Measurements from ENCODE around the gene ROMO1.

The ROMO1 gene

DNA sequence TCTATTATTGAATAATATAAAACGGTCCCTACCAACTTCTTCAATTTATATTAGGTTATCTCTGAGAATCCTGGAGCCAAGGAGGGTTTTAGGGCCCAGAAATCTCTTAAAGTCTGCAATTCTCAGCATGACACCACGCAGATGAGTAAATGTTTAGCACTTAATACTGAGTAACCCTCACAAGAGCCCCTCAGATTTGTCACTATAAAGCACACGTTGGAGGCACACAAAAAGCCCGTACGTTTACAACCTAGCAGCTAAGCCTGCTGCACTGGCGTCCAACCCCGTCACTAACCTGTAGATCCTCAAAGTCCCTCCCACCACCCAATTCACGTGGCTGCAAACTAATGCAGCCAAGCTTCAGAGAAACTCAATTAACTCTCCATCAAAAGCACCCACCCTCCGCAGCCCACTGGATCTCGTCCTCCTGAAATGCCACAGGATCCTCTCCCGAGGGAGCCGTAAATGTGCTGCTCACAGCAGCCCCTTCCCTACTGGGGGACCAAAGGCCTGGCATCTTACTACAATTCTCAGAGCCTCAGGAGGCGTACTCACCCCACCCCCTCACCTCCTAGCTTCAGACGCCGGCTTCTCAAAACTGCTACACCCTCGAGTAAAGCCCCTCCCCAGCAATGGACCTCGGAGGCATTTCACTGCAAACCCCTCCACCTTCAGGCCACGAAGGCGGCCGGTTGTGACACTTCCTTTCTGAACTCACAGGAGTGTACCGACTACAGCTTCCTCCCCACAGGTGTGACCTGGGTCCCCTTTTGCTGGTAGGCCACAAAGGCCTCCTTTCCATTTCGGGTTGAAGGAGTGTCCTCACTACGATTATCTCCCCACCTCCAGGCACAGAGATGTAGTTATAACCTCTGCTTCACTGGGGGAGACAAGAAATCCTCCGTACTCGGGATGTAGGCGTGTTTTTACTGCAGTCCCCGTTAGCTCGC is 35.4 kb upstream of the ROMO1 start:
- TF ChIP-seq EZH2phosphoT487 (IDR thresholded peaks at IDR 0.05; ENCODE audit: low read depth) = no peak
- TF ChIP-seq, protein P1, sequence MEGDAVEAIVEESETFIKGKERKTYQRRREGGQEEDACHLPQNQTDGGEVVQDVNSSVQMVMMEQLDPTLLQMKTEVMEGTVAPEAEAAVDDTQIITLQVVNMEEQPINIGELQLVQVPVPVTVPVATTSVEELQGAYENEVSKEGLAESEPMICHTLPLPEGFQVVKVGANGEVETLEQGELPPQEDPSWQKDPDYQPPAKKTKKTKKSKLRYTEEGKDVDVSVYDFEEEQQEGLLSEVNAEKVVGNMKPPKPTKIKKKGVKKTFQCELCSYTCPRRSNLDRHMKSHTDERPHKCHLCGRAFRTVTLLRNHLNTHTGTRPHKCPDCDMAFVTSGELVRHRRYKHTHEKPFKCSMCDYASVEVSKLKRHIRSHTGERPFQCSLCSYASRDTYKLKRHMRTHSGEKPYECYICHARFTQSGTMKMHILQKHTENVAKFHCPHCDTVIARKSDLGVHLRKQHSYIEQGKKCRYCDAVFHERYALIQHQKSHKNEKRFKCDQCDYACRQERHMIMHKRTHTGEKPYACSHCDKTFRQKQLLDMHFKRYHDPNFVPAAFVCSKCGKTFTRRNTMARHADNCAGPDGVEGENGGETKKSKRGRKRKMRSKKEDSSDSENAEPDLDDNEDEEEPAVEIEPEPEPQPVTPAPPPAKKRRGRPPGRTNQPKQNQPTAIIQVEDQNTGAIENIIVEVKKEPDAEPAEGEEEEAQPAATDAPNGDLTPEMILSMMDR (IDR thresholded peaks at IDR 0.05; ENCODE audit: low read depth, low read length) = no peak
- Histone ChIP-seq H3K4me1 (ENCODE audit: low read length) (peaks cover 28% of the 10 kb centered on the region), H3K27me3 (ENCODE audit: low read depth, low read length) (no peaks in the 10 kb centered on the region), H3K79me2 (ENCODE audit: low read length) (peaks cover 64% of the 10 kb centered on the region), H3K9me3 (ENCODE audit: insufficient read depth, low read length) (no peaks in the 10 kb centered on the region), H4K20me1 (ENCODE audit: insufficient read depth, low read length) (peaks cover 52% of the 10 kb centered on the region), H3K27ac (ENCODE audit: low read length) (peak overlapping the region; percentile 74), H3K4me3 (ENCODE audit: low read length) (peak overlapping the region; percentile 86), H3K4me2 (ENCODE audit: low read length) (peak overlapping the region; percentile 92), H2AFZ (ENCODE audit: low read depth, low read length) (no peak overlapping the region; the same call in 1 of the 2 replicates), H3K36me3 (replicated peaks; ENCODE audit: low read depth, low read length) (peaks cover 16% of the 10 kb centered on the region), H3K9ac (ENCODE audit: low read length) (peak overlapping the region; percentile 98)

DNA sequence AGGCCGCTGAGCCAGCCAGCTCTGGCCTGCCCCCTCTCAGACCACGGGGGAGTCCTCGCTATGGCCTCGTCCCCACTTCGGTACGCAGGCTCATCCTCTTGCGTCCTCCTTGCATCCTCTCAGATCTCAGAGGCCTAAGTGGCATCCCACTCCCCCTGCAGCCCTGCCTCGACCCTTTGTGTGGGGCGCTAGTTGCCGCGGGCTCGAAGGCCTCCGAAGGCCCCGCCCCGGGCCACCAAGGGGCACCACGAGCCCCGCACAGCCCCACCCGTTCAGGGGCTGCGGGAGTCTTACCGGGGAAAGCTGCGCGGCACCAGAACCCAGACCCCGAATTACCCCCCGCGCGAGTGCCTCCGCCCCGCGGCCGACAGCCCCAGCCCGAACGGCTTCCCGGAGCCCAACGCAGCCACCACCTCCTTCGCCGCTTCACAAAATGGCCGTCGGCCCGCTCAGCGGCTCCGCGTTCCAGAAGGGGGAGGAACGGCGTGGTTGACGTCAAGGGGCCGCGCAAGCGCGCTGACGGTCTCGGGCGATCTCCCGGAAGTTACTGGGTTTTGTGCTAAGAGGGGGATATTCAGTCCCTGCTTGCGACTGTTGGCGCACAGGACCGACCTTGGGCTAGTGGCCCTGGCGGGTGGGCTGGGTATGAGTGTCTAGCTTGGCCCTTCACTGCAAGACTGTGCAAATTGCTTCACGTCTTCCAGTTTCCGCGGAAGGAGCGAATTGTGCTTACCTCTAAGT is 34.6 kb upstream of the ROMO1 start, which contains the start of the genes CPNE1 and RBM12:
TSS of gene CPNE1 (minus strand) at position 435 of the 741 bp plus-strand sequence. CDS start 31,977 bp downstream, outside the sequence.
TSS of gene RBM12 (minus strand) at position 435 of the 741 bp plus-strand sequence. CDS start 9,578 bp downstream, outside the sequence.
- Histone ChIP-seq H4K20me1 (ENCODE audit: insufficient read depth, low read length) (peaks cover 45% of the 10 kb centered on the region), H3K4me3 (ENCODE audit: low read length) (peak within 1 kb of the TSS; percentile 86), H3K36me3 (replicated peaks; ENCODE audit: low read depth, low read length) (peaks cover 23% of the 10 kb centered on the region), H3K79me2 (ENCODE audit: low read length) (peaks cover 56% of the 10 kb centered on the region), H3K9ac (ENCODE audit: low read length) (peak within 1 kb of the TSS; percentile 98), H3K27ac (ENCODE audit: low read length) (peak within 1 kb of the TSS; percentile 74), H3K4me1 (ENCODE audit: low read length) (peaks cover 28% of the 10 kb centered on the region), H3K9me3 (ENCODE audit: insufficient read depth, low read length) (no peaks in the 10 kb centered on the region), H3K4me2 (ENCODE audit: low read length) (peak within 1 kb of the TSS; percentile 92), H2AFZ (ENCODE audit: low read depth, low read length) (peak within 1 kb of the TSS; percentile 88), H3K27me3 (ENCODE audit: low read depth, low read length) (no peaks in the 10 kb centered on the region)
- TF ChIP-seq EZH2phosphoT487 (IDR thresholded peaks at IDR 0.05; ENCODE audit: low read depth) = no peak
- TF ChIP-seq, protein P1 (IDR thresholded peaks at IDR 0.05; ENCODE audit: low read depth, low read length) = no peak

DNA sequence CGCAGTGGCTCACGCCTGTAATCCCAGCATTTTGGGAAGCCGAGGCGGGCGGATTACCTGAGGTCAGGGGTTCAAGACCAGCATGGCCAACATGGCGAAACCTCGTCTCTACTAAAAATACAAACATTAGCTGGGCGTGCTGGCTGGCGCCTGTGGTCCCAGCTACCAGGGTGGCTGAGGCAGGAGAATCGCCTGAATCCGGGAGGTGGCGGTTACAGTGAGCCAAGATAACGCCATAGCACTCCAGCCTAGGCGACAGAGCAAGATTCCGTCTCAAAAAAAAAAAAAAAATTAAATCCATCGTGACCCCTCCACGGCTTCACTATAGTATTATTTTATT is 33.3 kb upstream of the ROMO1 start:
- TF ChIP-seq, protein P1 (IDR thresholded peaks at IDR 0.05; ENCODE audit: low read depth, low read length) = no peak
- no peak for TF ChIP-seq EZH2phosphoT487 (IDR thresholded peaks at IDR 0.05; ENCODE audit: low read depth)
- H3K36me3 ChIP-seq (replicated peaks; ENCODE audit: low read depth, low read length) = peaks cover 30% of the 10 kb centered on the region

DNA sequence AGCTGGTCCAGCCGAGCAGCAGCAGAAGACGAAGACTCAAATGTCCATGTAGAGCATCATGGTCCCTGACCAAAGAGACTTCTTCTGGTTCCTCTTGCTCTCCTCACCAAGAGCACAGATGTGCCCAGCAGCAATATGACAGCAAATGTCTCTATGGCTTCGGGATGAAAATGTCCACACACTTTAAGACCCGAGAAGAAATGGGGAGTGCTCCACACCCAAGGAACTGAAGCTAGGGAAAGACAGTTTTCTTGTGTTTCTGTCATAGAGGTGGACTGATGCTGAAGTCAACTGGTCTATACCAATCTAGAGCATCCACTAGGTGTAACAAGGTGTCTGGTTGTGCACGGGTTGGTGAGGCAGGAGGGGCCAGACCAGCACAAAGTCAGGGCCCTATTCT is 30.0 kb upstream of the ROMO1 start:
- Histone ChIP-seq H3K4me2 (ENCODE audit: low read length) (no peak overlapping the region), H3K9ac (ENCODE audit: low read length) (no peak overlapping the region), H3K79me2 (ENCODE audit: low read length) (peaks cover 10% of the 10 kb centered on the region), H3K27ac (ENCODE audit: low read length) (no peak overlapping the region), H3K4me3 (ENCODE audit: low read length) (no peak overlapping the region), H3K4me1 (ENCODE audit: low read length) (no peaks in the 10 kb centered on the region), H3K9me3 (ENCODE audit: insufficient read depth, low read length) (no peaks in the 10 kb centered on the region), H4K20me1 (ENCODE audit: insufficient read depth, low read length) (no peaks in the 10 kb centered on the region), H2AFZ (ENCODE audit: low read depth, low read length) (no peak overlapping the region), H3K36me3 (replicated peaks; ENCODE audit: low read depth, low read length) (peaks cover 39% of the 10 kb centered on the region), H3K27me3 (ENCODE audit: low read depth, low read length) (no peaks in the 10 kb centered on the region)
- no peak for TF ChIP-seq EZH2phosphoT487 (IDR thresholded peaks at IDR 0.05; ENCODE audit: low read depth)
- TF ChIP-seq, protein P1 (IDR thresholded peaks at IDR 0.05; ENCODE audit: low read depth, low read length) = no peak

More for the DNA sequence above, 33.3 kb upstream of the ROMO1 start:
- no peaks in the 10 kb centered on the region for H3K27me3 ChIP-seq (ENCODE audit: low read depth, low read length)
- peaks cover 32% of the 10 kb centered on the region for H4K20me1 ChIP-seq (ENCODE audit: insufficient read depth, low read length)
- no peaks in the 10 kb centered on the region for H3K9me3 ChIP-seq (ENCODE audit: insufficient read depth, low read length)
- H3K4me2 ChIP-seq (ENCODE audit: low read length) = no peak overlapping the region
- H3K27ac ChIP-seq (ENCODE audit: low read length) = no peak overlapping the region
- no peak overlapping the region for H2AFZ ChIP-seq (ENCODE audit: low read depth, low read length)
- no peak overlapping the region for H3K9ac ChIP-seq (ENCODE audit: low read length)
- peaks cover 43% of the 10 kb centered on the region for H3K79me2 ChIP-seq (ENCODE audit: low read length)
- H3K4me3 ChIP-seq (ENCODE audit: low read length) = no peak overlapping the region
- H3K4me1 ChIP-seq (ENCODE audit: low read length) = peaks cover 26% of the 10 kb centered on the region
